ENCODE results near the gene CACNA1E. TPM values are rescaled to one million over a fixed set of nuclear protein-coding genes. Genes with fewer than 3 reads are reported as not detected.

CACNA1E gene
- total RNA-seq, 1 donor from 2014 or later: 0.24 TPM

GRCh38 chr1:181482001-181482430, 1.3 kb upstream of the CACNA1E start:
- intact Hi-C loops (cut with DNase I): loop anchor here (2.0 to 5.0 kb wide), 2 partner anchors 195 to 455 kb away; no protein-coding TSS in a partner anchor

DNA sequence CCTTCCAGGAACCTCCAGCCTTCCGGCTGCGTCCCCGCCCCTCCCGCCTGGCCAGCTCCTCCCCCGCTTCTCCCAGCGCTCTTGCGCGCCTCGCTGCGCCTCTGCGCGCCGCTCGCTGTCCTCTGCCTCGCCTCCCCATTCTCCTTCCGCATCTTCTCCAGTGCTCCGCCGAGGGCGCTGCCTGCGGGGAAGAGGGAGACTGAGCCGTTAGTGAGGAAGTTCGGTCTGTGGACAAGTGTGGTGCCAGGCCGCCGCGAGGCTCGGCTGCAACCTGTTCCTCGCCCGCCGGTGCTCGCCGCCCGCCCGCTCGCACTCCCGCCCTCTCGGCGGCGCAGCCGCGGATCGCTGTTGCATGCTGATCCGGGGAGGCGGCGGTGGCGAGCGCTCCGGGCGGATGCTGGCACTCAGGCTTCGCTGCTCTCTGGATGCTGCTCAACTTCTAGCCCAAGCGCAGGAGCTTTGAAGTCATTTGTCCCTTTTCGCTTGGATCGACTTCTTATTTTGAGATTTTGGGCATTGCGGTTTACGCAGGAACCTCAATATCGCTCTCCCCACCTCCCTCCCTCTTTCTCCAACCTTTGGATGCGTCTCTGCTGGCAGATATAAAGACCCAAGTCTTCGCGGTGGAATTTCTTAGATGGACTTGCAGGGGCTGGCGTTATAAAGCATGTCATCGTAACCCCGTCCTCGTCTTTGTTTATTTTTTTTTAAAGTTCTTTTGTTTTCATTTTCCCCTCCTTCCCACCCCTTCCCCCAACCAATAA, 614 bp upstream of the CACNA1E start:
- intact Hi-C loops (cut with DNase I): loop anchor here (2.0 to 5.0 kb wide), 2 partner anchors 194 to 455 kb away; no protein-coding TSS in a partner anchor
- peak; percentile 92 for DNase-seq (ENCODE audit: low spot score)

More at GRCh38 chr1:181482001-181482430, 1.3 kb upstream of the CACNA1E start:
- no peak for DNase-seq (ENCODE audit: low spot score)

DNA sequence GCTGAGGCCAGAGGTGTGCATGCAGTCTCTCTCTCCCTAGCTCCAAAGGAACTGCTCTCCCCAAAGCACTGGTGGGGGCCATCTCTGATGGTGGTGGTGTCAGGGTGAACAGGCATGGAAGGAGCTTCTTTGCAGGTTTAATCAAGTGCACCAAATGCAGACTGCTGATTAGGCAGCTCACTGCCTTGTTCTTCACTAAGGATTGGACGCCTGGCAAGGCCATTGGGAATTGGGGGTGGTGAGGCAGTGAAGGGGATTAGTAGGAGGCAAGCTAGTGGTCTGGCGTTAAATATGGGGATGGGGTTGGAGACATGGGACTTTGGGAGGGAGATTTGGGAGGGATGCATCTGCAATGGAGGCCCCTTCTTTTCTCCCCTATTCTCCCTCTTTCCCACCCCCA, 1.5 kb downstream of the CACNA1E start:
- intact Hi-C loops (cut with DNase I): loop anchor here (5.0 kb wide), 1 partner anchor 452 kb away; no protein-coding TSS in a partner anchor
- DNase-seq (ENCODE audit: low spot score): no peak

- intact Hi-C loops (cut with DNase I): no loop called here
- peak; percentile 75 for DNase-seq (ENCODE audit: low spot score)
Observed at GRCh38 chr1:181485287-181486097, 2.2 kb downstream of the CACNA1E start.

DNA sequence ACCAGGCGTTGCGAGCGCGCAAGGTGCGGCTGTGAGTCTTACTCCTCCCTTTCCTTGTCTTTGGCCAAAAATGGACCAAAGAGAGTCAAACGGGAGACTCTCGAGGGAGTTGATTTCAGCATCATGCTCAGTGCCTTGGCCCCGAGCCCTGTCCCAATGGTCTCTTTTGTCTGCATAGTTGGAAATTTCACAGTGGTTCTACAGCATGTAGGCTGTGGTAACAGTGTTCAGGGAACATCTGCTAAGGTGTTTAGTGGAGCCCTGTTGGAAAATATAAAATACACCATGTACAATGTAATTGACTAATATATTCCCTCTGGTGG, 2.7 kb downstream of the CACNA1E start:
- no peak for DNase-seq (ENCODE audit: low spot score)
- intact Hi-C loops (cut with DNase I): no loop called here

DNA sequence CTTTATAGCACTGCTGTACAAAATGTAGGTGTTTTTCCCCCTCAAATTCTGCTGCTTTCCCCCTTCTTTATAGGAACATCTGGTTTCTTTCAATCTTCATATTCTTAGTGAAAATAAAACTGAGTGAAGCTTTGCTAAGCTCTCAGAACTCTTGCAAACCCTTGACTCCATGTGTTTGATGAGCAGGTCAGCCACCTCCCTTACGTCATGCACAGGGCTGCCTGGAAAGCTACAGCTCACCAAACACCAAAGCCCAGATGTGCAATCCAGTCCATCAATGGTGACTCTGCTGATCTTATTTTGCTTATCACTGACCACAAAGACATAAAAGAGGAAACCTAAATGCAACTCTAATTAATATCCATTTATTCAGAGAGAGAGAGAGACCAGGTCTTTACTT, 5.5 kb downstream of the CACNA1E start:
- DNase-seq (ENCODE audit: low spot score): no peak
- intact Hi-C loops (cut with DNase I): no loop called here

GRCh38 chr1:181490276-181490675, 7.0 kb downstream of the CACNA1E start:
- DNase-seq (ENCODE audit: low spot score): no peak
- intact Hi-C loops (cut with DNase I): no loop called here

DNA sequence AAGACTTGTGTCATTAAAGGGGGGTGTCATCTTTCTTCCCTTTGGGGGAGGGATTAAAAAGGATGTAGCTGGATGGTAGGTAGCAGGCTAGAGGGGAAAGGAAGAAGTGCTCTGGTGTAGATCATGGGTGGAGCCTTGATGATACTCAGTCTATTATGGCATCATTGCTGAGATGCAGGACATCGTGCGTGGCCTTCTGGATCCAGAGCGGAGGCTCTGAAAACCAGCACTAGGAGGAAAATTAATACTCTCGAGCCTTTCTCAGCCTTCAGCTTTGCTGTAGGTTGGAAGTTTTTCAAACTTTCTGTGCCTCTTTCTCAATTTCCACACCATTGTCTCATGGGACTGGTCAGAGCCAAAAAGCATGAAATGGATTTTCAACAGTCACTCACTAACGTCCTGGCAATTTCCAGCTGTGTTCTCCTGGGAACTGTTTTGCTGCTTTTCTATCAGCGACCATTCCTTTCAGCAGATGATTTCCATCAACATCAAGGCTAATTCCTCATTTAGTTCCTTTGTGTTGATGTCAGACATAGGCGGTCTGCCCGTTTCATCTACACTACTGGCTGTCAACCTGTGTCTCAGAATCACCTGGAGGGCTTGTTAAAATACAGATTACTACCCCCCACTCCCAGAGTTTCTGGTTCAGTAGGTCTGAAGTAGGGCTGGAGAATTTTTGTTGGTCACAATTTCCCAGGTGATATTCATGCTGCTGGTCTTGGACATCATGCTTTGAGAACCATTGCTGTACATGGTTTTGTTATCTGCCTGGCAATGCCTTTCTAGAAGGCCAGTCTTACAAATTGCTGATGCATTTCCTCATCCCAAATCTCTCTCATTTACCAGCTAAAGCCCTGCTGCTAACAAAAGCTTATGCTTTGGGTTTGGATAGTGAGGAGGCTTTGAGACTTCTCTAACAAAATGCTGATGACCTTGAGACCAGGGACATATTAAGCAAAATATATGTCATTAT, 7.7 kb downstream of the CACNA1E start:
- intact Hi-C loops (cut with DNase I): no loop called here
- no peak for DNase-seq (ENCODE audit: low spot score)

GRCh38 chr1:181493166-181493565, 9.8 kb downstream of the CACNA1E start:
- intact Hi-C loops (cut with DNase I): no loop called here
- DNase-seq (ENCODE audit: low spot score): no peak

- no peak for DNase-seq (ENCODE audit: low spot score)
- intact Hi-C loops (cut with DNase I): no loop called here
Observed at GRCh38 chr1:181493885-181494284, 10.6 kb downstream of the CACNA1E start.

- intact Hi-C loops (cut with DNase I): no loop called here
- no peak for DNase-seq (ENCODE audit: low spot score)
Observed at GRCh38 chr1:181496759-181497158, 13.4 kb downstream of the CACNA1E start.

DNA sequence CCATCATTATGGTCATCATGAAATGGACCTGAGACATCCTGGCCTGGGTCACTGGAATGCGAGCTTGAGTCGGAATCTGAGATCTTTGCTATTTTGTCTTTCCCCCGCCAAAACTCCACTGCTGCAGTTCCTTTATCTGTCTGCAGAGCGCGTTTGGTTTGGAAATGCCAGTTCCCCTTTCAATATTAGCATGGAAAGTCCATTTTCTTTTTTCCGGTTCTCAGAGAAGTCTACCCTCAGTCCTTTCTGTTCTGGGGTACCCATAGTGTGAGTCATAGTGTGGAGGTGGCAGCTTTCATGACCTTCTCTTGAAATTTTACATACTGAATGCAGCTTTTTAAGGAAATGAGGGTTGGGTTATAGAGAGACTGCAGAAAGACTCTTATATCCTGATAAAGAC, 14.6 kb downstream of the CACNA1E start:
- DNase-seq (ENCODE audit: low spot score): no peak
- intact Hi-C loops (cut with DNase I): no loop called here

GRCh38 chr1:181499825-181500224, 16.5 kb downstream of the CACNA1E start:
- intact Hi-C loops (cut with DNase I): no loop called here
- no peak for DNase-seq (ENCODE audit: low spot score)

DNA sequence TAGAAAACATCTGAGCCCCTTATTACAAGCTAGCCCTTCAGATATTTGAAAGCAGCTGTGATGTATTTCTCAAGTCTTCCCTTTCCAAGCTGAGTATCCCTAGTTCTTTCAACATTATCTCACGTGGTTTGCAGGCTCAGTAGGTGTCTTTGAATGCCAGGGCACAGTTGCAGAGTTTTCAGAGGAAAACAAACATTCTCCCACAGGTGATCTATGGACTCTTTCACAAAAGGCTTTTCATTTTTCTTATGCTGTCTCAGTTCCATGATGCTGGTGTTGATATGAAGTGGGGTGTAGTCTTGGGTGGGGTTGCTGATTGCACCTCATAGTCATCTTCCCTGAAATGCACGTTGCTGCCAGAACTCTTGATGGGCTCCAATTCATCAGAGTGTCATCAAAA, 17.3 kb downstream of the CACNA1E start:
- no peak for DNase-seq (ENCODE audit: low spot score)
- intact Hi-C loops (cut with DNase I): no loop called here

DNA sequence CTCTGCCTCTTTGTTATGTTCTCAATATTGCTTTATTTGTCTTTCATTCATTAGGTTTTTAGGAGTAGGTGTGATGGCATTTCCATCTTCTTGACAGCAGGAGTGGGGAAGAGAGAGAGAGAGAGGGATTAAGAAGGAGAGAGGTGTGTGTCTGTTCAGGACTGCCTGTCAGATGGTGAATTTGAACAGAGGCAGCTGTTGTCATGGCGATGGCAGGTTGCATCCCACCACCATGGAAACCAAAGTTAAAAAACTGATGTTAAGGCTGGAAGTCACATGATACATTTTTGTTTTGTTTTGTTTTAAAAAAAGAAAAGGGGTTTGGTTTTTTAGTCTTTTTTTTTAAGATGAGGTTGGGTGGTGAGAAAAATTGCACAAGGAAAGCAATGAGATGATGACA, 18.3 kb downstream of the CACNA1E start:
- DNase-seq (ENCODE audit: low spot score): no peak
- intact Hi-C loops (cut with DNase I): no loop called here

GRCh38 chr1:181503171-181503810, 20.0 kb downstream of the CACNA1E start:
- no peak for DNase-seq (ENCODE audit: low spot score)

DNA sequence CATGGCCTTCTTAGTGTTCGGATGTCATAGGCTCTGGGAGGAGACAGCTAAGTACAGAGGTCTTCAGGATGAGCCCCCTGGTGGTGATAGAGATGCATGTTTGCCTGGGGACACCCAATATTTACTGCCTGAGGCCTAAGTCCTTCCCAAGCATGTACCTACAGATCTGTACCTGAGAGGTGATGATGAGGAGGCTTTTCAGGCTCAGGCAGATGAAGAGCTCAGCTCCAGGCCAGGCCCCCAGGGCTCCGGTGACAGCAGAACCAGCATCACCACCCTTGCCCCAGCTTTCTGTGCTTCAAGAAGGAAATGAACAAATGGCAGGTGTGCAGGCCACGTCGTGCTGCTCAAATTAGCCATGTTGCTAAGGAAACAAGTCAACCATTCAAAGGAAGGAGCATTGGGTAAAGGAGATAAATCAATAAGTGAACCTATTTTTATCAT, 21.1 kb downstream of the CACNA1E start:
- intact Hi-C loops (cut with DNase I): no loop called here
- DNase-seq (ENCODE audit: low spot score): no peak

More at GRCh38 chr1:181503171-181503810, 20.0 kb downstream of the CACNA1E start:
- intact Hi-C loops (cut with DNase I): no loop called here

DNA sequence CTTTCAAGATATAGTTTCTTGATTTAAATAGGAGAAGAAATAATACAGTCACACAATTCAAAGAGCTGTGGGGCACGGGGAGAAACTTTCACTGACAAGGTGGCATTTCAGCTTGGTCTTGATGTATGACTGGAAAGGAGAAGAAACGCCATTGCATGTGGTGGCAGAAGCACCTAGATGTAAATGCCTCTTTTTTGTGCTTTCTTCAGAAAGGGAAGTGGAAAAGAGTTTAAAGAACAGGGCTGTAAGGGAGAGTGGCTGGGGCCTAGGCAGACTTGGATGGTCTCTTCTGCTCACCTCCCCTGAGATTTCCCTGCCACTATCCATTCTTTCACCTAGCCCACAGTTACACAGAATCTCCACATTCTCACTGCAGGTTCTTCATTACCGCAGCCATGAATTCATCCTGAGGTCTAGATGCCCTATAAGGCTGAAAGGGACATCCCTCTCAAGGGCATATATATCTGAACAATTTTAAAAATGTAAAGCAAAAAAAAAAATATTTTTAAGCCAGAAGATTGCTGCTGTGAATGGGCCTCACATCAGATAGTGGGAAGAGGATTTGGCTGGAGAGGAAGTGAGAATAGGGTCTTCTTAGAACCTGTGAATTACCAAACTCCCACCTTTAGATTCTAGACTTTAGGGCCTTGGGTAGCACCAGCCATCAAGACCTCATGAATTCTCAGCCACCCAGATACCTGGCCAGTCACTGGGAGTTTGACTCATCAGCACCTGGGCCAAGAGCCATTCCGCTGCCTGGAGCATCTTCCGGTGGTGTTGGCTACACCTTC, 23.4 kb downstream of the CACNA1E start:
- intact Hi-C loops (cut with DNase I): no loop called here
- DNase-seq (ENCODE audit: low spot score): no peak

Measured in cardiac septum (tissue), 1 donor.